Tibial nerve (tissue), 3 donors: ENCODE data around the gene GRK1.

Experiments
- POLR2A ChIP-seq, 2 donors: fragments of 450-650 bp; IDR thresholded peaks; one replicate each; pipeline ENCODE4 v1.6.1; 2017; ENCODE audit warnings: antibody characterized with exemption in 2 of 2, mild to moderate bottlenecking in 2 of 2, moderate library complexity in 2 of 2
- TF ChIP-seq, protein P1 (sequence below), 5 experiments: fragments of 200-600 bp in 3 of 5; fragments of 450-650 bp in 2 of 5; sonication (generic) in 3 of 5; IDR thresholded peaks; one replicate each; pipeline ENCODE4 v1.5.1; 2016 to 2019; ENCODE audit warnings: antibody characterized with exemption in 5 of 5, mild to moderate bottlenecking in 3 of 5, moderate library complexity in 2 of 5

DNA sequence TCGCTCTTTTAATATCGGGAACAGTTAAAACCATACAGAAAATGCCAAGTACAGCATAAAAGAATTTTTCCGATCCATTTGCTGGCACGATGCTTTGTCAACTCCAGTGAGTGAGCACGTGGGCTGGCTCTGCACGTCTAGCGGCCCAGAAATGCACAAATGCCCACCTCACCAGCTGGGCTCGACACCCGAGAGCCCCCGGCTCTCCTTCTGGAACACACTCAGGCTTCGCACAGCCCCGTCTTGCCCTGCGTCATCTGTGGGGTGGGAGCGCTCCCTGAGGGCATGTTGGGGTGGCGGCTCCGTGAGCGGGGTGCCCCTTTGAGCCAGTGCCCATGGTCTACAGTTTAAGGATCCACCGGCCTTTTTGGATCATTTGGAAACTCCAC lies 33.5 kb upstream of the GRK1 start:
- TF ChIP-seq, protein P1, sequence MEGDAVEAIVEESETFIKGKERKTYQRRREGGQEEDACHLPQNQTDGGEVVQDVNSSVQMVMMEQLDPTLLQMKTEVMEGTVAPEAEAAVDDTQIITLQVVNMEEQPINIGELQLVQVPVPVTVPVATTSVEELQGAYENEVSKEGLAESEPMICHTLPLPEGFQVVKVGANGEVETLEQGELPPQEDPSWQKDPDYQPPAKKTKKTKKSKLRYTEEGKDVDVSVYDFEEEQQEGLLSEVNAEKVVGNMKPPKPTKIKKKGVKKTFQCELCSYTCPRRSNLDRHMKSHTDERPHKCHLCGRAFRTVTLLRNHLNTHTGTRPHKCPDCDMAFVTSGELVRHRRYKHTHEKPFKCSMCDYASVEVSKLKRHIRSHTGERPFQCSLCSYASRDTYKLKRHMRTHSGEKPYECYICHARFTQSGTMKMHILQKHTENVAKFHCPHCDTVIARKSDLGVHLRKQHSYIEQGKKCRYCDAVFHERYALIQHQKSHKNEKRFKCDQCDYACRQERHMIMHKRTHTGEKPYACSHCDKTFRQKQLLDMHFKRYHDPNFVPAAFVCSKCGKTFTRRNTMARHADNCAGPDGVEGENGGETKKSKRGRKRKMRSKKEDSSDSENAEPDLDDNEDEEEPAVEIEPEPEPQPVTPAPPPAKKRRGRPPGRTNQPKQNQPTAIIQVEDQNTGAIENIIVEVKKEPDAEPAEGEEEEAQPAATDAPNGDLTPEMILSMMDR (IDR thresholded peaks at IDR 0.05), result no peak
- no peak for TF ChIP-seq POLR2A (IDR thresholded peaks at IDR 0.05)
